K562 (cell line): Measurements from ENCODE around the gene SEPHS1.

ENCODE experiments used
- CBX8 ChIP-seq: fragments of 200-600 bp; sonication (generic); IDR thresholded peaks from 2 replicates; pipeline ENCODE4 v1.6.1; 2012; ENCODE audit warnings: borderline replicate concordance, mixed run types, low read depth, mild to moderate bottlenecking, moderate library complexity, mixed read lengths, low read length, control low read depth, inconsistent platforms; ENCODE audit not compliant: poor library complexity, severe bottlenecking; ENCODE audit errors: extremely low read depth
- CTCF ChIP-seq, 3 experiments: IDR thresholded peaks in 2 of 3; conservative IDR thresholded peaks in 1 of 3; 2 replicates each; pipeline ENCODE4 v1.5.1; 2011 to 2012; ENCODE audit warnings: low read length in 3 of 3, mild to moderate bottlenecking in 3 of 3, control low read depth in 2 of 3, improper control_type of control experiment in 1 of 3, inconsistent platforms in 1 of 3, low read depth in 1 of 3, mixed read lengths in 1 of 3, moderate library complexity in 1 of 3; ENCODE audit not compliant: insufficient read depth in 2 of 3
- E2F3 ChIP-seq: fragments of 250-450 bp; sonication (Bioruptor Pico); IDR thresholded peaks from 2 replicates; pipeline ENCODE4 v1.4.0; 2020; ENCODE audit warnings: mild to moderate bottlenecking
- PHF20 ChIP-seq: fragments of 450-650 bp; IDR thresholded peaks from 2 replicates; pipeline ENCODE4 v1.6.1; 2018; ENCODE audit not compliant: partially characterized antibody
- PKNOX1 ChIP-seq: fragments of 450-650 bp; IDR thresholded peaks from 2 replicates; pipeline ENCODE4 v1.6.1; 2016
- RB1 ChIP-seq: fragments of 450-650 bp; IDR thresholded peaks from 2 replicates; pipeline ENCODE4 v1.6.1; 2017; ENCODE audit warnings: low read depth, mild to moderate bottlenecking

GRCh38 chr10:13317474-13317873 lies 30.6 kb downstream of the SEPHS1 start:
- no peak for TF ChIP-seq RB1
- TF ChIP-seq PKNOX1 = no peak
- TF ChIP-seq CTCF (IDR thresholded peaks at IDR 0.05 in 2 of 3, conservative IDR thresholded peaks at IDR 0.05 in 1 of 3; ENCODE audit: insufficient read depth in 2 of 3, low read depth in 1 of 3, low read length in 3 of 3) = no peak
- no peak for TF ChIP-seq CBX8
- no peak for TF ChIP-seq E2F3 (CRISPR knock-in tag)
- TF ChIP-seq PHF20 = no peak
